Measurements from ENCODE around the gene MLPH. TPM values are rescaled to one million over a fixed set of nuclear protein-coding genes. Genes with fewer than 3 reads are reported as not detected.

Gene MLPH
- total and polyA plus RNA-seq, 8 donors = 61.3 to 657 (median 344) TPM

- WGBS, 5 donors = 77 to 86% (median 84%) methylated on average over 4 of the region's 4 CpGs
- TF ChIP-seq EP300 (IDR thresholded peaks at IDR 0.05) (no peak), CTCF (IDR thresholded peaks at IDR 0.05) (no peak), POLR2AphosphoS5 (IDR thresholded peaks at IDR 0.05) (no peak), POLR2A (IDR thresholded peaks at IDR 0.05) (no peak)
- intact Hi-C loops (cut with DNase I; ENCODE audit: low total_unique reads) = no loop called here
- H3K27ac ChIP-seq = no peak overlapping the region
- H3K36me3 ChIP-seq = no peaks in the 10 kb centered on the region
- peaks cover 0 to 11% (median 0%) of the 10 kb centered on the region in 3 donors for H3K27me3 ChIP-seq
- H3K4me3 ChIP-seq = no peak overlapping the region
- no peak for DNase-seq
- no peaks in the 10 kb centered on the region for H3K9me3 ChIP-seq
- H3K4me1 ChIP-seq = peaks cover 0 to 7% (median 0%) of the 10 kb centered on the region in 4 donors
Measured at GRCh38 chr2:237459226-237459625, 27.8 kb upstream of the MLPH start.

- intact Hi-C loops (cut with DNase I; ENCODE audit: low total_unique reads) = no loop called here
- H3K27me3 ChIP-seq = peaks cover 0 to 11% (median 0%) of the 10 kb centered on the region in 3 donors
- WGBS, 5 donors = 64 to 85% (median 80%) methylated on average over 3 of the region's 3 CpGs
Measured at GRCh38 chr2:237459741-237460174, 27.3 kb upstream of the MLPH start.

GRCh38 chr2:237464757-237465391, 22.2 kb upstream of the MLPH start:
- intact Hi-C loops (cut with DNase I; ENCODE audit: low total_unique reads) = no loop called here
- Histone ChIP-seq H3K9me3 (no peaks in the 10 kb centered on the region), H3K4me3 (no peak overlapping the region), H3K4me1 (no peaks in the 10 kb centered on the region), H3K36me3 (no peaks in the 10 kb centered on the region), H3K27ac (no peak overlapping the region), H3K27me3 (no peaks in the 10 kb centered on the region)
- 88 to 94% (median 90%) methylated on average over 7 to 8 of the region's 8 CpGs for WGBS, 5 donors
- TF ChIP-seq POLR2A (IDR thresholded peaks at IDR 0.05) (no peak), POLR2AphosphoS5 (IDR thresholded peaks at IDR 0.05) (no peak)
- no peak for DNase-seq

More at GRCh38 chr2:237459741-237460174, 27.3 kb upstream of the MLPH start:
- DNase-seq = no peak
- no peaks in the 10 kb centered on the region for H3K36me3 ChIP-seq
- H3K9me3 ChIP-seq = no peaks in the 10 kb centered on the region
- H3K27ac ChIP-seq = no peak overlapping the region
- TF ChIP-seq EP300 (IDR thresholded peaks at IDR 0.05) (no peak), POLR2AphosphoS5 (IDR thresholded peaks at IDR 0.05) (no peak), CTCF (IDR thresholded peaks at IDR 0.05) (no peak), POLR2A (IDR thresholded peaks at IDR 0.05) (no peak)
- H3K4me1 ChIP-seq = peaks cover 0 to 7% (median 0%) of the 10 kb centered on the region in 4 donors
- no peak overlapping the region for H3K4me3 ChIP-seq

GRCh38 chr2:237465515-237466148, 21.4 kb upstream of the MLPH start:
- TF ChIP-seq EP300 (IDR thresholded peaks at IDR 0.05) (no peak), POLR2A (IDR thresholded peaks at IDR 0.05) (no peak), CTCF (IDR thresholded peaks at IDR 0.05) (no peak), POLR2AphosphoS5 (IDR thresholded peaks at IDR 0.05) (no peak)
- DNase-seq = no peak
- H3K27me3 ChIP-seq = no peaks in the 10 kb centered on the region
- 87 to 96% (median 89%) methylated on average over 16 of the region's 16 CpGs for WGBS, 5 donors
- no peak overlapping the region for H3K4me3 ChIP-seq
- no peaks in the 10 kb centered on the region for H3K4me1 ChIP-seq
- H3K9me3 ChIP-seq = no peaks in the 10 kb centered on the region
- intact Hi-C loops (cut with DNase I; ENCODE audit: low total_unique reads) = no loop called here
- H3K27ac ChIP-seq = no peak overlapping the region
- no peaks in the 10 kb centered on the region for H3K36me3 ChIP-seq

- no peak for TF ChIP-seq POLR2AphosphoS5 (IDR thresholded peaks at IDR 0.05)
- peak in 1 of 2 donors; percentile 71 for DNase-seq
- no peaks in the 10 kb centered on the region for H3K36me3 ChIP-seq
- WGBS, 5 donors = 61 to 82% (median 72%) methylated on average over 6 of the region's 6 CpGs
- H3K4me3 ChIP-seq = no peak overlapping the region
- no peaks in the 10 kb centered on the region for H3K27me3 ChIP-seq
- H3K4me1 ChIP-seq = no peaks in the 10 kb centered on the region
- intact Hi-C loops (cut with DNase I; ENCODE audit: low total_unique reads) = no loop called here
- H3K27ac ChIP-seq = no peak overlapping the region
- no peaks in the 10 kb centered on the region for H3K9me3 ChIP-seq
Measured at GRCh38 chr2:237466211-237466610, 20.8 kb upstream of the MLPH start.
